Stimulated activated effector memory CD8-positive, alpha-beta T cell treated with anti-CD3 and anti-CD28 coated beads, Interleukin-12 subunit alpha, Interleukin-12 subunit beta, amount 100 ng/mL, for 72 hours (primary cell): ENCODE results near the gene ZCCHC10.
"Not testable (repeated sequence)": the region's sequence is repeated elsewhere in the genome, so short reads cannot be mapped to it uniquely, and the experiment has no call there.

Experiments
- ATAC-seq: fragments of 150-1000 bp; cut with Tn5 transposase; 2 replicates; pipeline ENCODE4 v1.10.0; 2021
- DNase-seq, 2 donors: peaks; one replicate each; pipeline ENCODE4 v3.0.0; 2021 to 2022; ENCODE audit warnings: low spot score in 2 of 2
- H3K27ac Mint-ChIP-seq: one replicate; pipeline ENCODE4 v1.8.0; 2022; ENCODE audit warnings: mild to moderate bottlenecking, mixed read lengths
- H3K36me3 Mint-ChIP-seq: one replicate; pipeline ENCODE4 v1.8.0; 2022; ENCODE audit warnings: mild to moderate bottlenecking, mixed read lengths
- H3K4me1 Mint-ChIP-seq: one replicate; pipeline ENCODE4 v1.8.0; 2022; ENCODE audit warnings: mixed read lengths
- H3K4me3 Mint-ChIP-seq: one replicate; pipeline ENCODE4 v1.8.0; 2022; ENCODE audit warnings: mild to moderate bottlenecking, mixed read lengths
- H3K9me3 Mint-ChIP-seq: one replicate; pipeline ENCODE4 v1.8.0; 2022; ENCODE audit warnings: mixed read lengths

ZCCHC10 gene

GRCh38 chr5:132971483-132972435 lies 54.6 kb downstream of the ZCCHC10 start:
- no peak for ATAC-seq
- no peak overlapping the region for H3K4me3 Mint-ChIP-seq
- peaks cover under 1% of the 10 kb centered on the region for H3K9me3 Mint-ChIP-seq
- H3K27ac Mint-ChIP-seq = no peak overlapping the region
- H3K36me3 Mint-ChIP-seq = no peaks in the 10 kb centered on the region
- no peaks in the 10 kb centered on the region for H3K4me1 Mint-ChIP-seq
- DNase-seq = no peak

DNA sequence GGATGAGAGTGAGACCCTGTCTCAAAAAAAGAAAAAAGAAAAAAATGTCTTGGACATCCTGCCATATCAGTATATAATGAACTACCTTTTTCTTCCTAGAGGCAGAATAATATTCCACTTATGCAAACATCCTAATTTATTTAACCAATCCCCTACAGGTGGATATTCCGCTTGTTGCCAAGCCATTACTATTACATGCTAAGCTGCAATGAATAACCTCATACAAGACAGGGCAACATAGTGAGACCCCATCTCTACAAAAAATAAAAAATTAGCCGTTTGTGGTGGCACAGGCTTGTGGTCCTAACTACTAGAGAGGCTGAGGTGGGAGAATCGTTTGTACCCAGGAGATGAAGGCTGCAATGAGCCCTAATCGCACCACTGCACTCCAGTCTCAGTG lies 61.2 kb downstream of the ZCCHC10 start:
- Mint-ChIP-seq H3K27ac (no peak overlapping the region), H3K36me3 (peaks cover 16% of the 10 kb centered on the region), H3K4me1 (peaks cover 5% of the 10 kb centered on the region), H3K4me3 (no peak overlapping the region), H3K9me3 (no peaks in the 10 kb centered on the region)
- DNase-seq = no peak
- no peak for ATAC-seq

GRCh38 chr5:132963171-132964104 lies 62.9 kb downstream of the ZCCHC10 start, which contains the start of gene AFF4:
AFF4 (minus strand) TSS chr5:132963634; CDS start chr5:132937189, 26,445 bp downstream.
- Mint-ChIP-seq H3K9me3 (no peaks in the 10 kb centered on the region), H3K4me3 (peak within 1 kb of the TSS; percentile 84), H3K4me1 (peaks cover 9% of the 10 kb centered on the region), H3K27ac (peak within 1 kb of the TSS; percentile 99), H3K36me3 (peaks cover 32% of the 10 kb centered on the region)
- ATAC-seq = peak; percentile 96
- DNase-seq = peak; percentile 84 to 97

DNA sequence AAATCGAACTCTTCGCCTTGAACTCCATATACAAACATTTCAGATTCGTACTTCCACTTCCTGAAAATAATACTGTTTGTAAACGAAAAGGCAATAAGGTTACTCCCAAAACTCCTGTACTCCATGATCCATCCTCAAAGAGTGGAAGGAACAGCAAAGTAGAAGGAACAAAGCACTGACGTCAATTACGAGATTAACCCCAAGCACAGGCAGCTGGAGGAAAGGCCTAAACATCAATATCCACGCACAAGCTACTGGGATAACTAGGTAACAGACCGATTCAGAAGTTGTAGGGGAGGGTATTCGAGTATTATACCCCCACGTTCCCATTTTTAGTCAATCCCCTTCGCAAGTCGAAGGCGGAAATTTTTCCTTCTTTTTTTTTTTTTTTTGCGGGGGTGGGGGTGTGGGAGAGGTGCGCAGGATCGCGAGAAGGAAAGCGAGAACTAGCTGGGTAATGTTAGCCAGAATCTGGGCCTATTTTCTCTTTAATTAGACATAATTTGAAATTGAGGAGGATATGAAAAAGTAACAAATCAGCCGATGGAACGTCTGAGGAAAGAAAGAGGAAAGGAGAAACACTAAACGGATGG lies 63.8 kb downstream of the ZCCHC10 start:
- Mint-ChIP-seq H3K36me3 (peaks cover 37% of the 10 kb centered on the region), H3K9me3 (no peaks in the 10 kb centered on the region), H3K27ac (peak overlapping the region; percentile 99), H3K4me3 (peak overlapping the region; percentile 84), H3K4me1 (peaks cover 13% of the 10 kb centered on the region)
- peak in 1 of 2 donors; percentile 55 for DNase-seq
- no peak for ATAC-seq

- Mint-ChIP-seq H3K4me3 (peak overlapping the region; percentile 84), H3K27ac (peak overlapping the region; percentile 99), H3K4me1 (peaks cover 13% of the 10 kb centered on the region), H3K9me3 (no peaks in the 10 kb centered on the region), H3K36me3 (peaks cover 38% of the 10 kb centered on the region)
- ATAC-seq (no peak), DNase-seq (no peak)
Observed at GRCh38 chr5:132961887-132962286, 64.5 kb downstream of the ZCCHC10 start.

- Mint-ChIP-seq H3K36me3 (peaks cover 44% of the 10 kb centered on the region), H3K4me3 (peak overlapping the region; percentile 84), H3K4me1 (peaks cover 13% of the 10 kb centered on the region)
- not testable (repeated sequence) for H3K9me3 Mint-ChIP-seq, H3K27ac Mint-ChIP-seq, DNase-seq, ATAC-seq
Observed at GRCh38 chr5:132961123-132961815, 65.1 kb downstream of the ZCCHC10 start.

GRCh38 chr5:132956166-132956799 lies 70.1 kb downstream of the ZCCHC10 start:
- H3K4me1 Mint-ChIP-seq = peaks cover 38% of the 10 kb centered on the region
- H3K9me3 Mint-ChIP-seq, H3K4me3 Mint-ChIP-seq, ATAC-seq, H3K27ac Mint-ChIP-seq, DNase-seq: not testable (repeated sequence)
- H3K36me3 Mint-ChIP-seq = peaks cover 67% of the 10 kb centered on the region

- ATAC-seq = no peak
- H3K4me3 Mint-ChIP-seq = no peak overlapping the region
- H3K9me3 Mint-ChIP-seq = no peaks in the 10 kb centered on the region
- peaks cover 63% of the 10 kb centered on the region for H3K36me3 Mint-ChIP-seq
- peaks cover 45% of the 10 kb centered on the region for H3K4me1 Mint-ChIP-seq
- no peak for DNase-seq
- no peak overlapping the region for H3K27ac Mint-ChIP-seq
Observed at GRCh38 chr5:132953710-132954109, 72.6 kb downstream of the ZCCHC10 start.

DNA sequence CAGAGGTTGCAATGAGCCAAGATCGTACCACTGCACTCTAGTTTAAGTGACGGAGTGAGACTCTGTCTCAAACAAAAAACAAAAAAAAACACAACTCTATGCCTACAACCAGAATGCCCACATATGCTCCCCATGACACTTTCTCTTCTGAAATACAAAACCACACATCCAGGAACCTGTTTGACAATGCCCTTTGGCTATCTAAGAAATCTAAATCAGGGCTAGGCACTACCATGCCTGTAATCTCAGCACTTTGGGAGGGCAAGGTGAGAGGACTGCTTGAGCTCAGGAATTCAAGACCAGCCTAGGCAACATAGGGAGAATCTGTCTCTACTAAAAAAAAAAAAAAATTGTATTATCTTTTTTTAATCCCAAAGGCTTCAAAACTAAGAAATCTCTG lies 73.5 kb downstream of the ZCCHC10 start:
- no peak overlapping the region for H3K4me3 Mint-ChIP-seq
- DNase-seq = no peak
- peaks cover 55% of the 10 kb centered on the region for H3K36me3 Mint-ChIP-seq

DNA sequence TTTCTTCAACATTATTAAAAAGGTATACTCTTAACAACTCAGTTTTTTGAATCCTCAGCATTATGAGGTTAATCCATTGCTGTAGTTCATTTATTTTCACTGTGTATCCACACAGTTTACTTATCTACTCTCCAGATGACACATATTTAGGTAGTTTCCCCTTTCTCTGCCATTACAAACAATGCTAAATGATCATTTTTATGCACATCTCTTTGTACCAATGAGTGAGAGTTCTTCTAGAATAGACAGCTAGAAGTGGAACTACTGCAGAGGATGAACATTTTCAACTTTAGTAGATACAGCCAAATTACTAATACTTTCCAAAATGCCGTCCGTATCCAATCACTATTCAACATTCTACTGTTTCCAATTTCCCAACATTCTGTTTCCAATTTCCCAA lies 74.5 kb downstream of the ZCCHC10 start:
- ATAC-seq = no peak
- H3K4me1 Mint-ChIP-seq = peaks cover 50% of the 10 kb centered on the region
- no peak overlapping the region for H3K4me3 Mint-ChIP-seq
- no peaks in the 10 kb centered on the region for H3K9me3 Mint-ChIP-seq
- H3K27ac Mint-ChIP-seq = no peak overlapping the region
- DNase-seq = no peak
- H3K36me3 Mint-ChIP-seq = peaks cover 55% of the 10 kb centered on the region

More for the DNA sequence above, 73.5 kb downstream of the ZCCHC10 start:
- Mint-ChIP-seq H3K4me1 (peaks cover 46% of the 10 kb centered on the region), H3K9me3 (no peaks in the 10 kb centered on the region), H3K27ac (no peak overlapping the region)
- no peak for ATAC-seq

DNA sequence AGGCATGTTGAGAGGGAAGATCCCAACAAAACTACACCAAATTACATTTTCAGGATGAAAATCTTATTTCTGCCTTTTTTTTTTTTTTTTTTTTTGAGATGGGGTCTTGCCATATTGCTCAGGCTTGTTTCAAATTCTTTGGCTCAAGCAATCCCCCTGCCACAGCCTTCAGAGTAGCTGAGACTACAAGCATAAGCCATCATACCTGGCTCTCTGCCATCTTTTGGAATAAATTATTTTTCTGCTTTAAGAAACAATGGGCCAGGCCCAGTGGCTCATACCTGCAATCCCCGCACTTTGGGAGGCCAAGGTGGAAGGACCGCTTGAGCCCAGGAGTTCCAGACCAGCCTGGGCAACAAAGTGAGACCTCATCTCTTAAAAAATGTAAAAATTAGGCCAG lies 77.2 kb downstream of the ZCCHC10 start:
- peaks cover 32% of the 10 kb centered on the region for H3K36me3 Mint-ChIP-seq
- no peak overlapping the region for H3K27ac Mint-ChIP-seq
- H3K4me1 Mint-ChIP-seq = peaks cover 41% of the 10 kb centered on the region
- ATAC-seq = no peak
- DNase-seq = peak in 1 of 2 donors; percentile 23
- no peaks in the 10 kb centered on the region for H3K9me3 Mint-ChIP-seq
- H3K4me3 Mint-ChIP-seq = no peak overlapping the region

DNA sequence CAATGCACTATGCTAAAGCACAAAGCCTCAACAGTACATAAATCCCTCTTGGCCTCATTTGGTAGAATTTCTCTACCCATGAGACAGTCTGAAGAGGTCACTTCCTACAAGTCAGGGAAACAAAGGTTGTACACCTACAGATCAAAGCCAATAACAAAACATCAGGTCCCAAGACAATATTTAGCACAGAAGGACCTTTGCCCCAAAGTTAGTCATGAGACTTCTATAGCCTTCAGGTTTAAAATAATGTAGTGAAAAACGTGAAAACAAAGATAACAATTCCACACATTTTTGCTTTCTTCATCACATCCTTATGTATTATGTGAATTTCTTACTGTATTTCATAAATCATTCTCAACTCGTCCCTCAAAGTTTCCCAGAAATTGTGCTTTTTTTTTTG lies 78.7 kb downstream of the ZCCHC10 start:
- H3K9me3 Mint-ChIP-seq = no peaks in the 10 kb centered on the region
- peak overlapping the region; percentile 33 for H3K27ac Mint-ChIP-seq
- no peak for ATAC-seq
- H3K4me3 Mint-ChIP-seq = no peak overlapping the region
- peaks cover 26% of the 10 kb centered on the region for H3K36me3 Mint-ChIP-seq
- no peak for DNase-seq
- H3K4me1 Mint-ChIP-seq = peaks cover 28% of the 10 kb centered on the region
